Trophoblast cell (in vitro differentiated cells and primary cell): ENCODE data around the gene GRIN1.
"Not testable (repeated sequence)": the region's sequence is repeated elsewhere in the genome, so short reads cannot be mapped to it uniquely, and the experiment has no call there.

Experiments used
- DNase-seq, 2 donors: peaks; one replicate each; pipeline ENCODE4 v3.0.0-alpha.2; 2016
- H2AFZ ChIP-seq: 2 replicates; pipeline ENCODE4 v1.6.1; 2013; ENCODE audit warnings: low read length, moderate library complexity, mild to moderate bottlenecking; ENCODE audit not compliant: insufficient read depth, poor library complexity
- H2AK5ac ChIP-seq: 2 replicates; pipeline ENCODE4 v1.6.1; 2013; ENCODE audit warnings: mild to moderate bottlenecking, low read length
- H2BK120ac ChIP-seq: 2 replicates; pipeline ENCODE4 v1.6.1; 2013; ENCODE audit warnings: low read length, mild to moderate bottlenecking, moderate library complexity; ENCODE audit not compliant: insufficient read depth, poor library complexity
- H2BK12ac ChIP-seq: 2 replicates; pipeline ENCODE4 v1.6.1; 2013; ENCODE audit warnings: mild to moderate bottlenecking, low read length, moderate library complexity
- H2BK5ac ChIP-seq: 2 replicates; pipeline ENCODE4 v1.6.1; 2013; ENCODE audit warnings: low read length, low read depth, moderate library complexity, mild to moderate bottlenecking; ENCODE audit not compliant: poor library complexity
- H3K14ac ChIP-seq: 2 replicates; pipeline ENCODE4 v1.6.1; 2013; ENCODE audit warnings: mild to moderate bottlenecking, low read length
- H3K18ac ChIP-seq: 2 replicates; pipeline ENCODE4 v1.6.1; 2013; ENCODE audit warnings: mild to moderate bottlenecking, low read length
- H3K23ac ChIP-seq: 2 replicates; pipeline ENCODE4 v1.6.1; 2013; ENCODE audit warnings: low read length
- H3K27ac ChIP-seq: 2 replicates; pipeline ENCODE4 v1.5.1; 2013; ENCODE audit warnings: low read depth, mild to moderate bottlenecking, inconsistent platforms, low read length, moderate library complexity
- H3K27me3 ChIP-seq: 2 replicates; pipeline ENCODE4 v1.6.1; 2013; ENCODE audit warnings: inconsistent platforms, mild to moderate bottlenecking, low read length, moderate library complexity; ENCODE audit not compliant: insufficient read depth
- H3K36me3 ChIP-seq, 2 experiments: 1 replicate in 1 of 2; 2 replicates in 1 of 2; pipeline ENCODE4 v1.6.1; 2013; ENCODE audit warnings: low read length in 2 of 2, mild to moderate bottlenecking in 2 of 2, moderate library complexity in 1 of 2; ENCODE audit not compliant: insufficient read depth in 2 of 2, control insufficient read depth in 1 of 2
- H3K4ac ChIP-seq: 2 replicates; pipeline ENCODE4 v1.6.1; 2013; ENCODE audit warnings: low read depth, mild to moderate bottlenecking, low read length, moderate library complexity
- H3K4me1 ChIP-seq, 2 experiments: 1 replicate in 1 of 2; 2 replicates in 1 of 2; pipeline ENCODE4 v1.6.1; 2013; ENCODE audit warnings: low read length in 2 of 2, mild to moderate bottlenecking in 2 of 2, moderate library complexity in 1 of 2; ENCODE audit not compliant: insufficient read depth in 2 of 2, control insufficient read depth in 1 of 2
- H3K4me2 ChIP-seq: 2 replicates; pipeline ENCODE4 v1.6.1; 2013; ENCODE audit warnings: inconsistent platforms, mild to moderate bottlenecking, low read length, moderate library complexity
- H3K4me3 ChIP-seq: 2 replicates; pipeline ENCODE4 v1.5.1; 2013; ENCODE audit warnings: mild to moderate bottlenecking, low read depth, low read length, inconsistent platforms
- H3K79me1 ChIP-seq: one replicate; pipeline ENCODE4 v1.6.1; 2013; ENCODE audit warnings: low read length
- H3K79me2 ChIP-seq: 2 replicates; pipeline ENCODE4 v1.6.1; 2013; ENCODE audit warnings: low read length, mild to moderate bottlenecking; ENCODE audit not compliant: control insufficient read depth, insufficient read depth, poor library complexity
- H3K9ac ChIP-seq: 2 replicates; pipeline ENCODE4 v1.6.1; 2013; ENCODE audit warnings: mild to moderate bottlenecking, low read length
- H3K9me3 ChIP-seq: 2 replicates; pipeline ENCODE4 v1.6.1; 2013; ENCODE audit warnings: low read depth, mild to moderate bottlenecking, control low read depth, inconsistent platforms, low read length; ENCODE audit not compliant: insufficient read depth
- H4K12ac ChIP-seq: 2 replicates; pipeline ENCODE4 v1.6.1; 2013; ENCODE audit warnings: low read depth, mild to moderate bottlenecking, low read length, moderate library complexity
- H4K8ac ChIP-seq: 2 replicates; pipeline ENCODE4 v1.6.1; 2013; ENCODE audit warnings: low read depth, mild to moderate bottlenecking, low read length, moderate library complexity
- H4K91ac ChIP-seq: one replicate; pipeline ENCODE4 v1.6.1; 2013; ENCODE audit warnings: low read depth, mild to moderate bottlenecking, low read length, moderate library complexity
- WGBS: extraction: QIAGEN DNeasy Blood & Tissue Kit; methylation state at CpG from one replicate; pipeline ENCODE4 v1.1.7; 2013; ENCODE audit warnings: missing lambda C conversion rate; ENCODE audit not compliant: insufficient read length, insufficient coverage; ENCODE audit errors: extremely low coverage; 5-methylcytosine and 5-hydroxymethylcytosine counted together

GRIN1 gene

GRCh38 chr9:137117269-137117731 is 21.7 kb upstream of the GRIN1 start:
- H3K9me3 ChIP-seq, result no peaks in the 10 kb centered on the region
- no CpG with 5 or more reads among the region's 15 CpGs for WGBS
- H3K79me2 ChIP-seq, result no peaks in the 10 kb centered on the region
- no peak overlapping the region for H4K12ac ChIP-seq
- no peak overlapping the region for H2BK5ac ChIP-seq
- H3K4me1 ChIP-seq, result no peaks in the 10 kb centered on the region
- H2BK120ac ChIP-seq, result no peak overlapping the region
- H3K4me2 ChIP-seq, result no peak overlapping the region
- H3K27me3 ChIP-seq, result peaks cover 24% of the 10 kb centered on the region
- H3K14ac ChIP-seq, result no peak overlapping the region
- H3K4ac ChIP-seq, result no peak overlapping the region
- H3K79me1 ChIP-seq, result no peaks in the 10 kb centered on the region
- H3K23ac ChIP-seq, result no peak overlapping the region
- no peak overlapping the region for H2AFZ ChIP-seq
- H4K8ac ChIP-seq, result no peak overlapping the region
- H4K91ac ChIP-seq, result no peak overlapping the region
- no peak overlapping the region for H3K9ac ChIP-seq
- no peak overlapping the region for H3K27ac ChIP-seq
- H2BK12ac ChIP-seq, result no peak overlapping the region
- H2AK5ac ChIP-seq, result no peak overlapping the region
- no peak overlapping the region for H3K18ac ChIP-seq
- H3K4me3 ChIP-seq, result no peak overlapping the region
- DNase-seq, result no peak
- H3K36me3 ChIP-seq, result no peaks in the 10 kb centered on the region

GRCh38 chr9:137118092-137118603 is 20.8 kb upstream of the GRIN1 start:
- not testable (repeated sequence) for H3K9ac ChIP-seq, H3K4ac ChIP-seq, H2BK5ac ChIP-seq, H3K4me1 ChIP-seq, H3K27ac ChIP-seq, H4K12ac ChIP-seq, H2BK12ac ChIP-seq, H3K79me1 ChIP-seq, H2AK5ac ChIP-seq, H3K4me2 ChIP-seq, H3K4me3 ChIP-seq, H3K9me3 ChIP-seq, H3K18ac ChIP-seq, H4K91ac ChIP-seq, H3K14ac ChIP-seq, H3K36me3 ChIP-seq, H2AFZ ChIP-seq, H3K23ac ChIP-seq, H4K8ac ChIP-seq, H2BK120ac ChIP-seq, H3K79me2 ChIP-seq
- no CpG with 5 or more reads among the region's 12 CpGs for WGBS
- peak; percentile 48 to 57 for DNase-seq
- H3K27me3 ChIP-seq, result peaks cover 24% of the 10 kb centered on the region

- H2BK120ac ChIP-seq, H3K27me3 ChIP-seq, H2AK5ac ChIP-seq, DNase-seq, H3K4me2 ChIP-seq, H2BK5ac ChIP-seq, H3K79me1 ChIP-seq, H3K14ac ChIP-seq, H3K9me3 ChIP-seq, H3K4me1 ChIP-seq, H3K4me3 ChIP-seq, H4K8ac ChIP-seq, H2AFZ ChIP-seq, H3K79me2 ChIP-seq, H3K36me3 ChIP-seq, H3K23ac ChIP-seq, H3K9ac ChIP-seq, H3K18ac ChIP-seq, H3K27ac ChIP-seq, H4K91ac ChIP-seq, H2BK12ac ChIP-seq, H3K4ac ChIP-seq, H4K12ac ChIP-seq: not testable (repeated sequence)
- WGBS, result no CpG with 5 or more reads among the region's 25 CpGs
Observed at GRCh38 chr9:137121927-137122795, 16.8 kb upstream of the GRIN1 start.

GRCh38 chr9:137122796-137123467 is 16.0 kb upstream of the GRIN1 start:
- H3K4me1 ChIP-seq, H3K14ac ChIP-seq, H3K18ac ChIP-seq, H4K91ac ChIP-seq, H3K36me3 ChIP-seq, H4K8ac ChIP-seq, H3K27me3 ChIP-seq, H3K9me3 ChIP-seq, H2BK5ac ChIP-seq, DNase-seq, H2BK12ac ChIP-seq, H2AK5ac ChIP-seq, H3K79me2 ChIP-seq, H2BK120ac ChIP-seq, H3K79me1 ChIP-seq, H2AFZ ChIP-seq, H3K4ac ChIP-seq, H3K23ac ChIP-seq, H3K9ac ChIP-seq, H3K27ac ChIP-seq, H3K4me2 ChIP-seq, H3K4me3 ChIP-seq, H4K12ac ChIP-seq: not testable (repeated sequence)
- WGBS, result no CpG with 5 or more reads among the region's 16 CpGs
